Colon (tissue), 2 donors: ENCODE results near the gene RPTOR.
"Not testable (repeated sequence)": the region's sequence is repeated elsewhere in the genome, so short reads cannot be mapped to it uniquely, and the experiment has no call there.

Experiments
- FAIRE-seq: peaks from 2 replicates; lab custom pipeline; 2012; peaks lifted over from hg19 to GRCh38; lab: Jason Lieb, UNC
- donor health status: control.
- donor health status: control.

The RPTOR gene

GRCh38 chr17:80724775-80725266 is 180.2 kb downstream of the RPTOR start:
- FAIRE-seq = no peak

GRCh38 chr17:80725517-80725916 is 180.9 kb downstream of the RPTOR start:
- no peak for FAIRE-seq

- no peak for FAIRE-seq
Observed at GRCh38 chr17:80726558-80727408, 182.1 kb downstream of the RPTOR start.

GRCh38 chr17:80727409-80727755 is 182.7 kb downstream of the RPTOR start:
- no peak for FAIRE-seq

GRCh38 chr17:80729016-80729415 is 184.4 kb downstream of the RPTOR start:
- no peak for FAIRE-seq

- no peak for FAIRE-seq
Observed at GRCh38 chr17:80729761-80730160, 185.1 kb downstream of the RPTOR start.

GRCh38 chr17:80730739-80731138 is 186.1 kb downstream of the RPTOR start:
- no peak for FAIRE-seq

- FAIRE-seq = no peak
Observed at GRCh38 chr17:80731323-80731722, 186.7 kb downstream of the RPTOR start.

- no peak for FAIRE-seq
Observed at GRCh38 chr17:80732268-80732667, 187.6 kb downstream of the RPTOR start.

- FAIRE-seq = no peak
Observed at GRCh38 chr17:80737106-80738019, 192.7 kb downstream of the RPTOR start.

- no peak for FAIRE-seq
Observed at GRCh38 chr17:80738020-80738808, 193.6 kb downstream of the RPTOR start.

GRCh38 chr17:80738987-80739730 is 194.5 kb downstream of the RPTOR start:
- no peak for FAIRE-seq

- no peak for FAIRE-seq
Observed at GRCh38 chr17:80740141-80740540, 195.5 kb downstream of the RPTOR start.

GRCh38 chr17:80742091-80742490 is 197.5 kb downstream of the RPTOR start:
- no peak for FAIRE-seq

GRCh38 chr17:80742581-80743180 is 198.0 kb downstream of the RPTOR start:
- no peak for FAIRE-seq

GRCh38 chr17:80743181-80743771 is 198.6 kb downstream of the RPTOR start:
- no peak for FAIRE-seq

GRCh38 chr17:80743973-80744372 is 199.3 kb downstream of the RPTOR start:
- FAIRE-seq = not testable (repeated sequence)

- not testable (repeated sequence) for FAIRE-seq
Observed at GRCh38 chr17:80744725-80745124, 200.1 kb downstream of the RPTOR start.

GRCh38 chr17:80745183-80745582 is 200.5 kb downstream of the RPTOR start:
- FAIRE-seq = no peak

GRCh38 chr17:80746262-80746935 is 201.8 kb downstream of the RPTOR start:
- FAIRE-seq = no peak
